ENCODE data around the gene MAN2B1.

Gene MAN2B1

GRCh38 chr19:12596927-12597548 lies 69.5 kb downstream of the MAN2B1 start:
- no peak overlapping the region for H3K4me3 ChIP-seq (ENCODE audit: low read length, poor library complexity, severe bottlenecking)
- H3K9ac ChIP-seq (ENCODE audit: low read depth, low read length, poor library complexity, severe bottlenecking), result no peak overlapping the region
- H2AFZ ChIP-seq (ENCODE audit: low read length), result no peak overlapping the region
- no peaks in the 10 kb centered on the region for H3F3A ChIP-seq (ENCODE audit: low read depth)
- H3K79me2 ChIP-seq (ENCODE audit: insufficient read depth, low read length), result no peaks in the 10 kb centered on the region
- no peaks in the 10 kb centered on the region for H3K9me2 ChIP-seq (replicated peaks; ENCODE audit: low read depth, low read length)
- TF ChIP-seq EZH2phosphoT487 (IDR thresholded peaks at IDR 0.05; ENCODE audit: borderline replicate concordance), result no peak
- TF ChIP-seq, protein P1, sequence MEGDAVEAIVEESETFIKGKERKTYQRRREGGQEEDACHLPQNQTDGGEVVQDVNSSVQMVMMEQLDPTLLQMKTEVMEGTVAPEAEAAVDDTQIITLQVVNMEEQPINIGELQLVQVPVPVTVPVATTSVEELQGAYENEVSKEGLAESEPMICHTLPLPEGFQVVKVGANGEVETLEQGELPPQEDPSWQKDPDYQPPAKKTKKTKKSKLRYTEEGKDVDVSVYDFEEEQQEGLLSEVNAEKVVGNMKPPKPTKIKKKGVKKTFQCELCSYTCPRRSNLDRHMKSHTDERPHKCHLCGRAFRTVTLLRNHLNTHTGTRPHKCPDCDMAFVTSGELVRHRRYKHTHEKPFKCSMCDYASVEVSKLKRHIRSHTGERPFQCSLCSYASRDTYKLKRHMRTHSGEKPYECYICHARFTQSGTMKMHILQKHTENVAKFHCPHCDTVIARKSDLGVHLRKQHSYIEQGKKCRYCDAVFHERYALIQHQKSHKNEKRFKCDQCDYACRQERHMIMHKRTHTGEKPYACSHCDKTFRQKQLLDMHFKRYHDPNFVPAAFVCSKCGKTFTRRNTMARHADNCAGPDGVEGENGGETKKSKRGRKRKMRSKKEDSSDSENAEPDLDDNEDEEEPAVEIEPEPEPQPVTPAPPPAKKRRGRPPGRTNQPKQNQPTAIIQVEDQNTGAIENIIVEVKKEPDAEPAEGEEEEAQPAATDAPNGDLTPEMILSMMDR (conservative IDR thresholded peaks at IDR 0.05; ENCODE audit: low read length), result no peak
- H3K4me2 ChIP-seq (ENCODE audit: low read depth, low read length, poor library complexity, severe bottlenecking), result no peak overlapping the region
- H3K36me3 ChIP-seq (ENCODE audit: insufficient read depth, low read length), result peaks cover 4% of the 10 kb centered on the region; the same call in 1 of the 2 replicates
- no peaks in the 10 kb centered on the region for H3K27me3 ChIP-seq (ENCODE audit: insufficient read depth, low read length, poor library complexity, severe bottlenecking)
- H3K4me1 ChIP-seq (ENCODE audit: insufficient read depth, low read length, poor library complexity, severe bottlenecking), result no peaks in the 10 kb centered on the region
- no peaks in the 10 kb centered on the region for H3K9me3 ChIP-seq (ENCODE audit: insufficient read depth, low read depth, low read length)
- no peaks in the 10 kb centered on the region for H4K20me1 ChIP-seq (ENCODE audit: insufficient read depth, low read length, poor library complexity, severe bottlenecking)
